GM12892 (cell line): Measurements from ENCODE around the gene C11orf24.
"Not testable (repeated sequence)": the region's sequence is repeated elsewhere in the genome, so short reads cannot be mapped to it uniquely, and the experiment has no call there.

Experiments
- POLR2A ChIP-seq: IDR thresholded peaks from 2 replicates; pipeline ENCODE4 v1.6.1; 2011; ENCODE audit warnings: low read depth, low read length, control low read depth
- POLR2AphosphoS5 ChIP-seq: IDR thresholded peaks from 2 replicates; pipeline ENCODE4 v1.6.1; 2011; ENCODE audit warnings: low read depth, low read length, control low read depth
- TAF1 ChIP-seq: IDR thresholded peaks from 2 replicates; pipeline ENCODE4 v1.6.1; 2011; ENCODE audit warnings: low read depth, mild to moderate bottlenecking, control low read depth, low read length, borderline replicate concordance

DNA sequence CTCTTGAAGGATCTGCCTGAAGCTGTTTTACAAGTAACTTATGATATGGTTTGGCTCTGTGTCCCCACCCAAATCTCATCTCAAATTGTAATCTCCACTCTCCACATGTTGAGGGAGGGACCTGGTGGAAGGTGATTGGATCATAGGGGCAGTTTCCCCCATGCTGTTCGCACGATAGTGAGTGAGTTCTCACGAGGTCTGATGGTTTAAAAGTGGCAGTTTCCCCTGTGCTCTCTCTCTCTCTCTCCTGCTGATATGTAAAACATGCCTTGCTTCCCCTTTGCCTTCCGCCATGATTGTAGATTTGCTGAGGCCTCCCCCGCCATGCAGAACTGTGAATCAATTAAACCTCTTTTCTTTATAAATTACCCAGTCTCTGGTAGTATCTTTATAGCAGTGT, 26.9 kb downstream of the C11orf24 start:
- TF ChIP-seq POLR2A, POLR2AphosphoS5, TAF1: not testable (repeated sequence)
